BLaER1 treated with 17β-estradiol and CSF1 and Interleukin-3, amounts not matched to agents 10 nM and 100 nM (cell line): ENCODE measurements around the gene SPEN.

Source experiments
- H3K27ac ChIP-seq, 11 experiments: shearing (Covaris generic); formaldehyde crosslinking; 2 replicates each; pipeline ENCODE4 v1.8.1; 2022
- H3K27me3 ChIP-seq, 11 experiments: shearing (Covaris generic); formaldehyde crosslinking; 2 replicates each; pipeline ENCODE4 v1.8.1; 2022
- H3K36me3 ChIP-seq, 11 experiments: shearing (Covaris generic); formaldehyde crosslinking; 2 replicates each; pipeline ENCODE4 v1.8.1; 2022
- H3K4me1 ChIP-seq, 10 experiments: shearing (Covaris generic); formaldehyde crosslinking; 2 replicates each; pipeline ENCODE4 v1.8.1; 2022
- H3K4me2 ChIP-seq, 11 experiments: shearing (Covaris generic); formaldehyde crosslinking; 2 replicates each; pipeline ENCODE4 v1.8.1; 2022
- H3K4me3 ChIP-seq, 10 experiments: shearing (Covaris generic); formaldehyde crosslinking; 2 replicates each; pipeline ENCODE4 v1.8.1; 2022
- H3K9ac ChIP-seq, 11 experiments: shearing (Covaris generic); formaldehyde crosslinking; 2 replicates each; pipeline ENCODE4 v1.8.1; 2022
- H3K9me3 ChIP-seq, 11 experiments: shearing (Covaris generic); formaldehyde crosslinking; replicated peaks in 1 of 11; 2 replicates each; pipeline ENCODE4 v1.8.1; 2022
- H4K20me1 ChIP-seq, 11 experiments: shearing (Covaris generic); formaldehyde crosslinking; 2 replicates each; pipeline ENCODE4 v1.8.1; 2022
- Cebpa-rat ChIP-seq, 11 experiments: shearing (Covaris generic); IDR thresholded peaks; 2 replicates each; pipeline ENCODE4 v1.8.1; 2022

Gene SPEN

GRCh38 chr1:15956150-15956549 is 108.6 kb downstream of the SPEN start:
- peaks cover 5 to 59% (median 37%) of the 10 kb centered on the region in 11 experiments; a peak in 18 of 22 replicates for H3K36me3 ChIP-seq
- no peak for TF ChIP-seq Cebpa-rat (IDR thresholded peaks at IDR 0.05)
- H3K27ac ChIP-seq = peak overlapping the region in 5 of 11 experiments; percentile 23 to 47 (median 32); a peak in 7 of 22 replicates
- no peaks in the 10 kb centered on the region for H3K9me3 ChIP-seq
- H3K27me3 ChIP-seq = no peaks in the 10 kb centered on the region
- peak overlapping the region in 4 of 11 experiments; percentile 16 to 40 (median 28); a peak in 3 of 22 replicates for H3K9ac ChIP-seq
- H3K4me3 ChIP-seq = no peak overlapping the region
- peaks cover 0 to 94% (median 78%) of the 10 kb centered on the region in 11 experiments; a peak in 19 of 22 replicates for H4K20me1 ChIP-seq
- peaks cover 90 to 100% (median 95%) of the 10 kb centered on the region in 10 experiments for H3K4me1 ChIP-seq
- peak overlapping the region; percentile 7 to 92 (median 46); a peak in 20 of 22 replicates for H3K4me2 ChIP-seq

DNA sequence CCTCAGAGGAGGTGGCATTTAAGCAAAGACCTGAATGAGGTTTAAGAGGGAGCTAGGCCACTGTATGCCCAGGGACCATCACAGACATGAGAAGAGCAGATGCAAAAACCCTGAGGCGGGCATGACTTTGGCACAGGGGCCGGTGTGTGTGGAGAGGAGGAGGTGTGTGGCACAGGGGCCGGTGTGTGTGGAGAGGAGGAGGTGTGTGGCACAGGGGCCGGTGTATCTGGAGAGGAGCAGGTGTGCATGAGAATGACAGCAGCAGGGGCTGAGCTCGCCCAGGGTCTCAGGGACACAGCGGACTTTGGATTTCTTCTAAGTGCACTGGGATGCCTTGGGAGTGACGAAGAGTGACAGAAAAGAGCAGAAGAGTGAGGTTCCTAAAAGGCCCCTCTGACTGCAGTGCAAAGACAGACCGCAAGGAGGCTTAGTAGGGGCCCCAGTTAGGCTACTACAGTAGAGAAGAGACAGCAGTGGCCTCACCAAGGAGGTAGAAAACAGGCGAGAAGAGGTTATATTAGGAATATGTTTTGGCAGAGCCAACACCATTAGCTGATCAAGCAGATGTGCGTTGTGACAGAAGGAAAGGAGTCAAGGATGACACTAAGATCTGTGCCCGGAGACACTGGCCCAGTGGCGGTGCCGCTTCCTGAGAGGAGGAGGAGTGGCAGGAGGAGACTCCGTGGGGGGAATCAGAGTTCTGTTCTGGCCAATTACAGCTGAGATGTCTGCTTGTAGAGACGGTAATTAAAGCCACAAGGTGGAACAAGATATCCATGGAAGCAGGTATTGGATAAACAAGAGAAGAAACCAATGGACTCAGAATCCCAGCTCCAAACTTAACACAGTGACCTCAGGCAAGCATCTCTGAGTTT is 110.0 kb downstream of the SPEN start:
- Histone ChIP-seq H3K27me3 (no peaks in the 10 kb centered on the region), H4K20me1 (peaks cover 0 to 89% (median 73%) of the 10 kb centered on the region in 11 experiments; a peak in 19 of 22 replicates), H3K4me2 (peak overlapping the region; percentile 56 to 88 (median 76)), H3K4me1 (peaks cover 90 to 100% (median 95%) of the 10 kb centered on the region in 10 experiments), H3K27ac (peak overlapping the region in 9 of 11 experiments; percentile 13 to 68 (median 54); a peak in 17 of 22 replicates), H3K36me3 (peaks cover 9 to 65% (median 39%) of the 10 kb centered on the region in 11 experiments; a peak in 21 of 22 replicates), H3K9me3 (no peaks in the 10 kb centered on the region), H3K9ac (peak overlapping the region in 6 of 11 experiments; percentile 15 to 55 (median 32); a peak in 3 of 22 replicates), H3K4me3 (no peak overlapping the region)
- TF ChIP-seq Cebpa-rat (IDR thresholded peaks at IDR 0.05) = no peak

DNA sequence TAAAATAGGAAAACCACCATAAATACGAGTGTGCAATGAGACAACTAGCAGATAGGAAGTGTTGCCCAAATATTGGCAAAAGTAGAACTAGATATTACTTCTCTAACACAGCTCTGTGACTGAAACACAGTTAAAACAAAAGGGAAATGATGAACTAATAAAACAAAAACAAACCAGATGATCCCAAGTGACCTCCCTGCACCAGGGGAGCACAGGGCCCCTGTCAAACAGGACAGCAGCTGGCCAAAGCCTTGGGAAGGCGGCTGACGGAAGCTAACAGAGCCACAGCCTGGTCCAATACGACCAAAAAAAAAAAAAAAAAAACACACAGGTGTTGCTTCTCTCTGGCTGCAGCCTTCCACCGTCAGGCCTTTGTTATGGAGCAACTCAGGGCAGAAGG is 110.6 kb downstream of the SPEN start:
- Histone ChIP-seq H3K9me3 (no peaks in the 10 kb centered on the region), H3K4me2 (peak overlapping the region; percentile 56 to 88 (median 76)), H3K9ac (peak overlapping the region in 8 of 11 experiments; percentile 3 to 63 (median 32); a peak in 9 of 22 replicates), H3K36me3 (peaks cover 8 to 62% (median 37%) of the 10 kb centered on the region in 11 experiments; a peak in 21 of 22 replicates), H3K4me1 (peaks cover 90 to 100% (median 95%) of the 10 kb centered on the region in 10 experiments), H3K4me3 (no peak overlapping the region), H4K20me1 (peaks cover 0 to 82% (median 67%) of the 10 kb centered on the region in 11 experiments; a peak in 18 of 22 replicates), H3K27ac (peak overlapping the region; percentile 28 to 68 (median 47); a peak in 19 of 22 replicates), H3K27me3 (no peaks in the 10 kb centered on the region)
- TF ChIP-seq Cebpa-rat (IDR thresholded peaks at IDR 0.05) = no peak

- Histone ChIP-seq H3K9me3 (no peaks in the 10 kb centered on the region), H4K20me1 (peaks cover 0 to 76% (median 60%) of the 10 kb centered on the region in 11 experiments; a peak in 18 of 22 replicates), H3K4me1 (peaks cover 90 to 100% (median 95%) of the 10 kb centered on the region in 10 experiments), H3K27ac (peak overlapping the region; percentile 32 to 68 (median 47)), H3K36me3 (peaks cover 8 to 57% (median 35%) of the 10 kb centered on the region in 11 experiments; a peak in 21 of 22 replicates), H3K4me2 (peak overlapping the region; percentile 56 to 88 (median 76)), H3K4me3 (no peak overlapping the region; a peak in 1 of 20 replicates), H3K9ac (peak overlapping the region in 8 of 11 experiments; percentile 1 to 63 (median 32); a peak in 11 of 22 replicates), H3K27me3 (no peaks in the 10 kb centered on the region)
- TF ChIP-seq Cebpa-rat (IDR thresholded peaks at IDR 0.05) = no peak
Observed at GRCh38 chr1:15958793-15959192, 111.3 kb downstream of the SPEN start.

- TF ChIP-seq Cebpa-rat (IDR thresholded peaks at IDR 0.05) = no peak
- Histone ChIP-seq H4K20me1 (peaks cover 0 to 69% (median 54%) of the 10 kb centered on the region in 11 experiments; a peak in 17 of 22 replicates), H3K9ac (peak overlapping the region in 5 of 11 experiments; percentile 5 to 47 (median 34); a peak in 4 of 22 replicates), H3K4me2 (peak overlapping the region; percentile 62 to 88 (median 81); a peak in 20 of 22 replicates), H3K27me3 (no peaks in the 10 kb centered on the region), H3K4me1 (peaks cover 90 to 100% (median 95%) of the 10 kb centered on the region in 10 experiments), H3K4me3 (no peak overlapping the region), H3K27ac (peak overlapping the region in 7 of 11 experiments; percentile 2 to 95 (median 64); a peak in 10 of 22 replicates), H3K9me3 (no peaks in the 10 kb centered on the region), H3K36me3 (peaks cover 8 to 50% (median 31%) of the 10 kb centered on the region in 11 experiments; a peak in 21 of 22 replicates)
Observed at GRCh38 chr1:15959424-15959823, 111.9 kb downstream of the SPEN start.

DNA sequence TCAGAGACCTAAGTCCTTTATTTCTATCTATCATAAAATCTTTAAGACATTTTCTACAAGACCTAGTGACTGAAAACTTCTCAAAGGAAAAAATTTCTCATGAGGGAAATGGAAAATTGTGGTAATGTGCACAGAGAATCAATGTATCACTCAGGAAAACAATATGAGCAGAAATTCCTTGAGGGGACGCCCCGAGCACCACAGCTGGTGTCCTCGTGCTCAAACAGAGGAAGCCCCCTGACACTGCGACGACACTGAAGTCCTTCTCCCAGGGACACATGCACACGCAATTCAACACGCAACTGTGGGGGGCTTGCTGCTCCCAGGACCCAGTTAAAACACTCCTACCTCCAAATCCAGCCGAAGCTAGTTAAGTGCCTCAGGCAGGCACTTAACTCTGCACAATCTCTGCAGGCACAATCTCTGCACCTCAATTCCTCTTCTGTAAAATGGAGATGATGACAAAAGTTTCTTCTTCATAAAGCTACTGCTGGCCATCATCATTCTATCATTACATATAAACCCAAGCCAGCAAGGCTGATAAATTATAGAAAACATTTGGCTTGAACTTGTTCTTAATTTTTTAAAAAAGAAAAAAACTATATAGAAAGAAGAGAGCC is 112.4 kb downstream of the SPEN start:
- no peak overlapping the region for H3K4me3 ChIP-seq
- no peaks in the 10 kb centered on the region for H3K27me3 ChIP-seq
- H3K4me1 ChIP-seq = peaks cover 91 to 100% (median 95%) of the 10 kb centered on the region in 10 experiments
- TF ChIP-seq Cebpa-rat (IDR thresholded peaks at IDR 0.05) = no peak
- H3K27ac ChIP-seq = peak overlapping the region in 7 of 11 experiments; percentile 2 to 95 (median 33); a peak in 10 of 22 replicates
- H3K9me3 ChIP-seq = no peaks in the 10 kb centered on the region
- peaks cover 0 to 64% (median 52%) of the 10 kb centered on the region in 11 experiments; a peak in 17 of 22 replicates for H4K20me1 ChIP-seq
- H3K4me2 ChIP-seq = peak overlapping the region; percentile 41 to 88 (median 74)
- H3K36me3 ChIP-seq = peaks cover 8 to 45% (median 26%) of the 10 kb centered on the region in 11 experiments; a peak in 20 of 22 replicates
- peak overlapping the region in 6 of 11 experiments; percentile 2 to 47 (median 28); a peak in 6 of 22 replicates for H3K9ac ChIP-seq

DNA sequence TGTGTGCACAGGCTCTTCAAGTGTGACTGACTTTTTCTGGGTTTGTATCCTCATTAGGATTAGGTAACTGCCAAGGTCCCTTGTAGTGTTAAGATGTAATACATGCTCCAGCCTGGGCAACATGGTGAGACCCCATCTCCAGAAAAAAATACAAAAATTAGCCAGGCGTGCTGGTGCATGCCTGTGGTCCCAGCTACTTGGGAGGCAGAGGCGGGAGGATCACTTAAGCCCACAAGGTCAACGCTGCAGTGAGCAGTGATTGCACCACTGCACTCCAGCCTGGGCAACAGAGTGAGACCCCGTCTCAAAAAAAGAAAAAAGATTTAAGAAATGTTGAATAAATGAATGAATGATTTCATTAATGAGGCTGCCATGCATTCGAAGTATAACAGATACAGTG is 113.3 kb downstream of the SPEN start:
- H3K27ac ChIP-seq = peak overlapping the region in 5 of 11 experiments; percentile 13 to 95 (median 41); a peak in 4 of 22 replicates
- H3K27me3 ChIP-seq = no peaks in the 10 kb centered on the region
- H4K20me1 ChIP-seq = peaks cover 0 to 56% (median 45%) of the 10 kb centered on the region in 11 experiments; a peak in 17 of 22 replicates
- H3K4me2 ChIP-seq = peak overlapping the region; percentile 41 to 88 (median 74)
- H3K9ac ChIP-seq = peak overlapping the region in 3 of 11 experiments; percentile 21 to 47 (median 35); a peak in 1 of 22 replicates
- H3K4me3 ChIP-seq = no peak overlapping the region
- no peak for TF ChIP-seq Cebpa-rat (IDR thresholded peaks at IDR 0.05)
- H3K4me1 ChIP-seq = peaks cover 97 to 100% (median 99%) of the 10 kb centered on the region in 10 experiments
- H3K9me3 ChIP-seq = no peaks in the 10 kb centered on the region
- H3K36me3 ChIP-seq = peaks cover 8 to 38% (median 24%) of the 10 kb centered on the region in 11 experiments; a peak in 18 of 22 replicates

- H3K9ac ChIP-seq = peak overlapping the region in 7 of 11 experiments; percentile 0 to 86 (median 84); a peak in 7 of 22 replicates
- TF ChIP-seq Cebpa-rat (IDR thresholded peaks at IDR 0.05) = no peak
- no peaks in the 10 kb centered on the region for H3K27me3 ChIP-seq
- peaks cover 94 to 100% (median 99%) of the 10 kb centered on the region in 10 experiments for H3K4me1 ChIP-seq
- H4K20me1 ChIP-seq = peaks cover 0 to 49% (median 38%) of the 10 kb centered on the region in 11 experiments; a peak in 16 of 22 replicates
- no peak overlapping the region for H3K4me3 ChIP-seq
- H3K36me3 ChIP-seq = peaks cover 8 to 35% (median 21%) of the 10 kb centered on the region in 11 experiments; a peak in 18 of 22 replicates
- peak overlapping the region; percentile 73 to 88 (median 84); a peak in 21 of 22 replicates for H3K4me2 ChIP-seq
- peak overlapping the region; percentile 8 to 98 (median 93); a peak in 14 of 22 replicates for H3K27ac ChIP-seq
- no peaks in the 10 kb centered on the region for H3K9me3 ChIP-seq
Observed at GRCh38 chr1:15961492-15961891, 114.0 kb downstream of the SPEN start.
